CD4-positive, alpha-beta memory T cell (primary cell): ENCODE data around the gene DGUOK. TPM values are rescaled to one million over a fixed set of nuclear protein-coding genes. Genes with fewer than 3 reads are reported as not detected.

ENCODE experiments used
- CTCF ChIA-PET: fragments of 350-600 bp; sonication (Branson Sonifier 250); formaldehyde crosslinking; loops from one replicate; lab custom pipeline; 2021; ENCODE audit warnings: inconsistent platforms; ENCODE audit not compliant: partially characterized antibody; lab: Charles Lee
- POLR2A ChIA-PET: fragments of 350-600 bp; sonication (Branson Sonifier 250); formaldehyde crosslinking; loops from one replicate; lab custom pipeline; 2021; ENCODE audit not compliant: partially characterized antibody; lab: Charles Lee
- DNase-seq, 5 donors: peaks; one replicate each; pipeline versions ENCODE4 v3.0.0 to v3.0.0-alpha.2; 2020 to 2022; ENCODE audit warnings: mixed read lengths in 1 of 5
- H3K27ac ChIP-seq: one replicate; pipeline ENCODE4 v1.7.0; 2013; ENCODE audit warnings: low read depth, low read length
- H3K27me3 ChIP-seq: 2 replicates; pipeline ENCODE4 v1.7.0; 2013; ENCODE audit warnings: mild to moderate bottlenecking, low read length, moderate library complexity; ENCODE audit not compliant: insufficient read depth
- H3K36me3 ChIP-seq: 2 replicates; pipeline ENCODE4 v1.7.0; 2013; ENCODE audit warnings: mild to moderate bottlenecking, low read length, moderate library complexity; ENCODE audit not compliant: insufficient read depth
- H3K4me1 ChIP-seq: 2 replicates; pipeline ENCODE4 v1.7.0; 2013; ENCODE audit warnings: mild to moderate bottlenecking, low read length, moderate library complexity; ENCODE audit not compliant: insufficient read depth
- H3K4me3 ChIP-seq, 2 donors: one replicate each; pipeline ENCODE4 v1.7.0; 2013; ENCODE audit warnings: low read length in 2 of 2, mild to moderate bottlenecking in 1 of 2
- H3K9me3 ChIP-seq, 2 donors: one replicate each; pipeline ENCODE4 v1.7.0; 2013; ENCODE audit warnings: low read length in 2 of 2, control low read depth in 1 of 2; ENCODE audit not compliant: control insufficient read depth in 1 of 2
- H3K27ac Mint-ChIP-seq, 7 donors: one replicate each; pipeline ENCODE4 v1.8.0; 2020 to 2021; ENCODE audit warnings: mixed read lengths in 7 of 7, mild to moderate bottlenecking in 6 of 7, inconsistent platforms in 3 of 7, moderate library complexity in 3 of 7
- H3K27me3 Mint-ChIP-seq, 2 donors: one replicate each; pipeline ENCODE4 v1.8.0; 2020 to 2021; ENCODE audit warnings: mixed read lengths in 2 of 2
- H3K36me3 Mint-ChIP-seq, 2 donors: one replicate each; pipeline ENCODE4 v1.8.0; 2020 to 2021; ENCODE audit warnings: mixed read lengths in 2 of 2, inconsistent platforms in 1 of 2, mild to moderate bottlenecking in 1 of 2
- H3K4me1 Mint-ChIP-seq, 4 donors: one replicate each; pipeline ENCODE4 v1.8.0; 2020 to 2021; ENCODE audit warnings: mixed read lengths in 4 of 4, mild to moderate bottlenecking in 1 of 4
- H3K4me3 Mint-ChIP-seq, 8 donors: one replicate each; pipeline ENCODE4 v1.8.0; 2020 to 2021; ENCODE audit warnings: mixed read lengths in 8 of 8, mild to moderate bottlenecking in 7 of 8, moderate library complexity in 6 of 8, inconsistent platforms in 3 of 8
- H3K9me3 Mint-ChIP-seq, 8 donors: one replicate each; pipeline ENCODE4 v1.8.0; 2020 to 2021; ENCODE audit warnings: mixed read lengths in 8 of 8, mild to moderate bottlenecking in 5 of 8, inconsistent platforms in 3 of 8, moderate library complexity in 1 of 8
- intact Hi-C: fragments of 100-400 bp; cut with micrococcal nuclease; formaldehyde crosslinking; loops from one replicate; pipeline ENCODE4 v1.15.1; 2023
- polyA plus RNA-seq, 2 donors: library from polyadenylated mRNA; unstranded; fragments of 300-500 nt; fragmentation: Illumina TruSeq; gene quantifications; one replicate each; pipeline ENCODE4 v1.2.3, GENCODE V29; 2021
- total RNA-seq, 2 experiments: library from RNA; stranded (reverse); gene quantifications; one replicate each; pipeline ENCODE4 v1.2.3, GENCODE V29; 2021

Gene DGUOK
- total and polyA plus RNA-seq, 4 experiments from 2014 or later = 52.2 to 199 (median 120) TPM

GRCh38 chr2:73930386-73930785 lies 3.7 kb downstream of the DGUOK start:
- Histone ChIP-seq H3K4me3 (no peak overlapping the region), H3K27ac (no peak overlapping the region), H3K36me3 (peaks cover 9% of the 10 kb centered on the region), H3K4me1 (peaks cover 73% of the 10 kb centered on the region), H3K9me3 (no peaks in the 10 kb centered on the region), H3K27me3 (no peaks in the 10 kb centered on the region)
- H3K36me3 Mint-ChIP-seq = peaks cover 17 to 46% of the 10 kb centered on the region in 2 donors
- peaks cover 57 to 84% (median 70%) of the 10 kb centered on the region in 4 donors for H3K4me1 Mint-ChIP-seq
- DNase-seq = no peak
- no peaks in the 10 kb centered on the region for H3K27me3 Mint-ChIP-seq
- H3K9me3 Mint-ChIP-seq = peaks cover 0 to 1% (median 0%) of the 10 kb centered on the region in 8 donors
- peak overlapping the region in 3 of 7 donors; percentile 46 to 97 (median 78) for H3K27ac Mint-ChIP-seq
- POLR2A ChIA-PET = interaction anchor here (0.8 to 1.2 kb wide), 2 partner anchors 9 to 58 kb away, joined by 3 read pairs; no protein-coding TSS in a partner anchor
- CTCF ChIA-PET = interaction anchor here (0.7 to 0.8 kb wide), 2 partner anchors 58 to 251 kb away, joined by 3 read pairs; no protein-coding TSS in a partner anchor
- H3K4me3 Mint-ChIP-seq = no peak overlapping the region
- intact Hi-C loops = no loop called here

GRCh38 chr2:73931531-73932500 lies 5.1 kb downstream of the DGUOK start:
- Histone ChIP-seq H3K27me3 (no peaks in the 10 kb centered on the region), H3K9me3 (no peaks in the 10 kb centered on the region), H3K36me3 (peaks cover 9% of the 10 kb centered on the region), H3K4me1 (peaks cover 75% of the 10 kb centered on the region), H3K27ac (no peak overlapping the region), H3K4me3 (no peak overlapping the region)
- H3K9me3 Mint-ChIP-seq = peaks cover 0 to 1% (median 0%) of the 10 kb centered on the region in 8 donors
- H3K36me3 Mint-ChIP-seq = peaks cover 24 to 53% of the 10 kb centered on the region in 2 donors
- no peak for DNase-seq
- peak overlapping the region in 5 of 8 donors; percentile 17 to 60 (median 24) for H3K4me3 Mint-ChIP-seq
- peaks cover 62 to 86% (median 72%) of the 10 kb centered on the region in 4 donors for H3K4me1 Mint-ChIP-seq
- ChIA-PET POLR2A (interaction anchor here (0.8 to 0.9 kb wide), 2 partner anchors 53 to 56 kb away, joined by 3 read pairs; partner anchors contain the start of gene TET3), CTCF (interaction anchor here (1.2 kb wide), 1 partner anchor 55 kb away, joined by 3 read pairs; no protein-coding TSS in a partner anchor)
- H3K27me3 Mint-ChIP-seq = no peaks in the 10 kb centered on the region
- peak overlapping the region; percentile 13 to 85 (median 60) for H3K27ac Mint-ChIP-seq
- intact Hi-C loops = no loop called here

GRCh38 chr2:73933194-73933593 lies 6.5 kb downstream of the DGUOK start:
- Histone ChIP-seq H3K36me3 (peaks cover 13% of the 10 kb centered on the region), H3K9me3 (no peaks in the 10 kb centered on the region), H3K4me3 (no peak overlapping the region), H3K27ac (no peak overlapping the region), H3K4me1 (peaks cover 79% of the 10 kb centered on the region), H3K27me3 (no peaks in the 10 kb centered on the region)
- H3K4me1 Mint-ChIP-seq = peaks cover 72 to 89% (median 80%) of the 10 kb centered on the region in 4 donors
- H3K4me3 Mint-ChIP-seq = peak overlapping the region in 1 of 8 donors; percentile 60
- POLR2A ChIA-PET = no interaction called here
- CTCF ChIA-PET = interaction anchor here (1.3 kb wide), 1 partner anchor 11 kb away, joined by 3 read pairs; no protein-coding TSS in a partner anchor
- DNase-seq = no peak
- peaks cover 24 to 64% of the 10 kb centered on the region in 2 donors for H3K36me3 Mint-ChIP-seq
- peak overlapping the region in 6 of 7 donors; percentile 5 to 75 (median 46) for H3K27ac Mint-ChIP-seq
- H3K27me3 Mint-ChIP-seq = no peaks in the 10 kb centered on the region
- intact Hi-C loops = no loop called here
- H3K9me3 Mint-ChIP-seq = peaks cover 0 to 1% (median 0%) of the 10 kb centered on the region in 8 donors

GRCh38 chr2:73935641-73936040 lies 9.0 kb downstream of the DGUOK start:
- Histone ChIP-seq H3K27ac (no peak overlapping the region), H3K4me1 (peaks cover 80% of the 10 kb centered on the region), H3K9me3 (no peaks in the 10 kb centered on the region), H3K36me3 (peaks cover 13% of the 10 kb centered on the region), H3K4me3 (no peak overlapping the region), H3K27me3 (no peaks in the 10 kb centered on the region)
- no peak for DNase-seq
- no peak overlapping the region for H3K27ac Mint-ChIP-seq
- H3K4me3 Mint-ChIP-seq = no peak overlapping the region
- no peaks in the 10 kb centered on the region for H3K27me3 Mint-ChIP-seq
- peaks cover 67 to 90% (median 79%) of the 10 kb centered on the region in 4 donors for H3K4me1 Mint-ChIP-seq
- ChIA-PET POLR2A (interaction anchor here (0.9 to 1.6 kb wide), 4 partner anchors 9 to 198 kb away, joined by 3 to 4 read pairs (median 3); partner anchors contain the start of gene TPRKB), CTCF (no interaction called here)
- no peaks in the 10 kb centered on the region for H3K9me3 Mint-ChIP-seq
- intact Hi-C loops = no loop called here
- H3K36me3 Mint-ChIP-seq = peaks cover 30 to 75% of the 10 kb centered on the region in 2 donors

GRCh38 chr2:73937103-73937885 lies 10.6 kb downstream of the DGUOK start:
- ChIA-PET CTCF (interaction anchor here (1.3 kb wide), 1 partner anchor 10 kb away, joined by 3 read pairs; no protein-coding TSS in a partner anchor), POLR2A (interaction anchor here (0.6 to 1.2 kb wide), 3 partner anchors 10 to 155 kb away, joined by 3 to 5 read pairs (median 4); partner anchors contain the start of gene DGUOK)
- H3K27ac Mint-ChIP-seq = peak overlapping the region; percentile 19 to 87 (median 59)
- H3K4me3 Mint-ChIP-seq = peak overlapping the region in 2 of 8 donors; percentile 4 to 5
- Histone ChIP-seq H3K4me1 (peaks cover 65% of the 10 kb centered on the region), H3K4me3 (no peak overlapping the region), H3K27ac (no peak overlapping the region), H3K27me3 (no peaks in the 10 kb centered on the region), H3K36me3 (peaks cover 12% of the 10 kb centered on the region), H3K9me3 (no peaks in the 10 kb centered on the region)
- no peaks in the 10 kb centered on the region for H3K27me3 Mint-ChIP-seq
- peaks cover 63 to 87% (median 74%) of the 10 kb centered on the region in 4 donors for H3K4me1 Mint-ChIP-seq
- H3K36me3 Mint-ChIP-seq = peaks cover 23 to 75% of the 10 kb centered on the region in 2 donors
- DNase-seq = no peak
- intact Hi-C loops = no loop called here
- H3K9me3 Mint-ChIP-seq = no peaks in the 10 kb centered on the region

- intact Hi-C loops = no loop called here
- peak overlapping the region in 6 of 7 donors; percentile 42 to 87 (median 56) for H3K27ac Mint-ChIP-seq
- ChIA-PET CTCF (interaction anchor here (1.1 to 1.3 kb wide), 2 partner anchors 10 to 114 kb away, joined by 3 read pairs; no protein-coding TSS in a partner anchor), POLR2A (interaction anchor here (0.6 kb wide), 2 partner anchors 10 to 154 kb away, joined by 3 read pairs; no protein-coding TSS in a partner anchor)
- peak overlapping the region in 1 of 8 donors; percentile 42 for H3K4me3 Mint-ChIP-seq
- H3K27me3 Mint-ChIP-seq = no peaks in the 10 kb centered on the region
- Histone ChIP-seq H3K9me3 (no peaks in the 10 kb centered on the region), H3K4me3 (no peak overlapping the region), H3K36me3 (peaks cover 6% of the 10 kb centered on the region), H3K27me3 (no peaks in the 10 kb centered on the region), H3K27ac (no peak overlapping the region), H3K4me1 (peaks cover 59% of the 10 kb centered on the region)
- H3K36me3 Mint-ChIP-seq = peaks cover 22 to 69% of the 10 kb centered on the region in 2 donors
- no peak for DNase-seq
- H3K4me1 Mint-ChIP-seq = peaks cover 57 to 87% (median 73%) of the 10 kb centered on the region in 4 donors
- no peaks in the 10 kb centered on the region for H3K9me3 Mint-ChIP-seq
Measured at GRCh38 chr2:73937899-73938298, 11.2 kb downstream of the DGUOK start.
